HepG2 (cell line): ENCODE measurements around the gene RHOBTB3. TPM values are rescaled to one million over a fixed set of nuclear protein-coding genes. Genes with fewer than 3 reads are reported as not detected.

Experiments used
- ATAC-seq: fragments of 200-7000 bp; cut with Tn5 transposase; 3 replicates; pipeline ENCODE4 v1.9.1; 2020; ENCODE audit warnings: mild to moderate bottlenecking, moderate library complexity
- BruUV-seq: library from RNA; stranded (reverse); fragments of 400-500 nt; replicated peaks from 2 replicates; lab custom pipeline; 2021; lab: Mats Ljungman, UMichigan
- CTCF ChIA-PET: fragments of 300-600 bp; formaldehyde crosslinking; extraction: SDS; loops from one replicate; lab custom pipeline; 2021; ENCODE audit warnings: low total read pairs, inconsistent platforms, low intra/inter-chr PET ratio; lab: Yijun Ruan, JAX
- POLR2A ChIA-PET: fragments of 350-600 bp; sonication (Branson Sonifier 250); formaldehyde crosslinking; loops from one replicate; lab custom pipeline; 2020; ENCODE audit warnings: antibody characterized with exemption, inconsistent platforms; lab: Yijun Ruan, JAX
- DNase-seq: peaks from one replicate; pipeline ENCODE4 v3.0.0-alpha.2; 2015; ENCODE audit warnings: low spot score
- FAIRE-seq: peaks from 3 replicates; lab custom pipeline; 2011; peaks lifted over from hg19 to GRCh38; lab: Jason Lieb, UNC
- H2AFZ ChIP-seq: one replicate; pipeline ENCODE4 v1.6.1; 2011; ENCODE audit warnings: low read length, inconsistent platforms
- H3K27ac ChIP-seq: fragments of 300-600 bp; 3 replicates; pipeline ENCODE4 v1.8.0; 2011; ENCODE audit warnings: mixed run types, mild to moderate bottlenecking, mixed read lengths, low read length, inconsistent platforms; ENCODE audit not compliant: insufficient read depth; ENCODE audit errors: extremely low read length
- H3K27me3 ChIP-seq, 2 experiments: fragments of 200-600 bp in 1 of 2; 2 replicates in 1 of 2; 3 replicates in 1 of 2; pipeline versions ENCODE4 v1.6.0 to v1.8.0; 2011; ENCODE audit warnings: low read length in 2 of 2, mild to moderate bottlenecking in 2 of 2, moderate library complexity in 2 of 2, inconsistent platforms in 1 of 2; ENCODE audit not compliant: insufficient read depth in 2 of 2, control insufficient read depth in 1 of 2
- H3K36me3 ChIP-seq, 2 experiments: fragments of 200-600 bp in 1 of 2; replicated peaks in 1 of 2; 2 replicates in 1 of 2; 3 replicates in 1 of 2; pipeline versions ENCODE4 v1.5.1 to v1.8.0; 2011; ENCODE audit warnings: low read length in 2 of 2, inconsistent platforms in 1 of 2; ENCODE audit not compliant: insufficient read depth in 2 of 2, control insufficient read depth in 1 of 2
- H3K4me1 ChIP-seq: 2 replicates; pipeline ENCODE4 v1.5.1; 2012; ENCODE audit warnings: low read length, inconsistent platforms; ENCODE audit not compliant: insufficient read depth
- H3K4me2 ChIP-seq: 2 replicates; pipeline ENCODE4 v1.6.0; 2011; ENCODE audit warnings: low read depth, low read length, inconsistent platforms
- H3K4me3 ChIP-seq, 3 experiments: fragments of 200-600 bp in 1 of 3; sonication (generic), shearing (Covaris generic) in 1 of 3; replicated peaks in 1 of 3; 2 replicates each; pipeline ENCODE4 v1.5.1; 2011 to 2016; ENCODE audit warnings: low read length in 3 of 3, inconsistent platforms in 2 of 3, low read depth in 2 of 3, mild to moderate bottlenecking in 2 of 3, control low read depth in 1 of 3, mixed read lengths in 1 of 3; ENCODE audit not compliant: insufficient read depth in 1 of 3
- H3K79me2 ChIP-seq: one replicate; pipeline ENCODE4 v1.6.1; 2011; ENCODE audit warnings: low read length, inconsistent platforms; ENCODE audit not compliant: insufficient read depth
- H3K9ac ChIP-seq: 2 replicates; pipeline ENCODE4 v1.6.0; 2011; ENCODE audit warnings: mild to moderate bottlenecking, low read depth, low read length, inconsistent platforms; ENCODE audit not compliant: insufficient read depth
- H3K9me3 ChIP-seq: 2 replicates; pipeline ENCODE4 v1.5.1; 2012; ENCODE audit warnings: mild to moderate bottlenecking, low read length
- H4K20me1 ChIP-seq: 2 replicates; pipeline ENCODE4 v1.6.0; 2011; ENCODE audit warnings: inconsistent platforms, mild to moderate bottlenecking, low read length, moderate library complexity; ENCODE audit not compliant: insufficient read depth
- ATRX ChIP-seq: sonication (generic); formaldehyde crosslinking; IDR thresholded peaks from 2 replicates; pipeline ENCODE4 v1.4.0; 2020; ENCODE audit warnings: missing genetic modification reagents, borderline replicate concordance
- BRD4 ChIP-seq: sonication (generic); formaldehyde crosslinking; IDR thresholded peaks from 2 replicates; pipeline ENCODE4 v1.4.0; 2020; ENCODE audit warnings: missing genetic modification reagents
- FOXA1 ChIP-seq, 2 experiments: fragments of 450-650 bp in 1 of 2; sonication (generic) in 1 of 2; formaldehyde crosslinking in 1 of 2; IDR thresholded peaks; 2 replicates each; pipeline versions ENCODE4 v1.4.0 to v1.6.1; 2016 to 2020; ENCODE audit warnings: missing genetic modification reagents in 1 of 2
- HDAC1 ChIP-seq: sonication (generic); formaldehyde crosslinking; IDR thresholded peaks from 2 replicates; pipeline ENCODE4 v1.5.1; 2020; ENCODE audit warnings: mild to moderate bottlenecking, missing genetic modification reagents
- HNRNPH1 ChIP-seq: fragments of 200-400 bp; formaldehyde crosslinking; optimal IDR thresholded peaks from 2 replicates; pipeline ENCODE3; 2017; ENCODE audit warnings: mild to moderate bottlenecking, low read depth, low read length
- NR1H2 ChIP-seq: sonication (generic); formaldehyde crosslinking; IDR thresholded peaks from 2 replicates; pipeline ENCODE4 v1.8.1; 2022; ENCODE audit warnings: low read depth, missing genetic modification reagents, borderline replicate concordance
- YEATS2 ChIP-seq: sonication (generic); formaldehyde crosslinking; IDR thresholded peaks from 2 replicates; pipeline ENCODE4 v1.4.0; 2020; ENCODE audit warnings: missing genetic modification reagents, borderline replicate concordance
- ZNF331 ChIP-seq: sonication (generic); formaldehyde crosslinking; IDR thresholded peaks from 2 replicates; pipeline ENCODE4 v1.4.0; 2020; ENCODE audit warnings: missing genetic modification reagents
- ZNF484 ChIP-seq: sonication (generic); formaldehyde crosslinking; IDR thresholded peaks from 2 replicates; pipeline ENCODE4 v1.5.1; 2020; ENCODE audit warnings: mild to moderate bottlenecking, low read depth, missing genetic modification reagents, borderline replicate concordance
- ZNF878 ChIP-seq: sonication (generic); formaldehyde crosslinking; IDR thresholded peaks from 2 replicates; pipeline ENCODE4 v1.8.1; 2023; ENCODE audit warnings: mild to moderate bottlenecking, missing genetic modification reagents, moderate library complexity
- WGBS: methylation state at CpG from one replicate; pipeline ENCODE4 v1.1.6; 2017; ENCODE audit warnings: low lambda C conversion rate; 5-methylcytosine and 5-hydroxymethylcytosine counted together
- in situ Hi-C: cut with HindIII; loops from 2 replicates; pipeline ENCODE4 v1.10.0; 2017; ENCODE audit warnings: low pct_unique_long_range_greater_than_20kb; ENCODE audit not compliant: extremely low pct_ligation_motif_present
- intact Hi-C: fragments of 100-400 bp; cut with micrococcal nuclease; formaldehyde crosslinking; loops from one replicate; pipeline ENCODE4 v1.10.0; 2022; ENCODE audit not compliant: unreplicated experiment
- polyA plus RNA-seq, 8 experiments: library from polyadenylated mRNA; depleted of rRNA in 3 of 8; stranded (reverse) in 7 of 8; unstranded in 1 of 8; fragments of >200 nt; fragmentation: Illumina TruSeq in 4 of 8; extraction: Trizol in 4 of 8; gene quantifications; 2 replicates each; pipeline versions ENCODE4 v1.2.1 to v1.2.3, GENCODE V29; 2011 to 2016; ENCODE audit warnings: low read depth in 4 of 8, missing spikeins in 1 of 8, mixed read lengths in 1 of 8; ENCODE audit not compliant: insufficient read depth in 1 of 8
- total RNA-seq, 5 experiments: library from RNA; depleted of rRNA; stranded (reverse); fragments of >200 nt; fragmentation: Illumina TruSeq; extraction: Trizol; gene quantifications; 2 replicates each; pipeline ENCODE4 v1.2.3, GENCODE V29; 2016; ENCODE audit warnings: low read depth in 1 of 5

Gene RHOBTB3
- total and polyA plus RNA-seq, 2 of the 13 experiments (the other 11 are each of a cell fraction or from before 2014, with no cell fraction given), result 31.6 to 35.4 TPM

- Histone ChIP-seq H3K79me2 (peaks cover 27% of the 10 kb centered on the region), H3K4me1 (peaks cover 74% of the 10 kb centered on the region), H2AFZ (no peak overlapping the region), H3K4me3 (no peak overlapping the region), H3K9me3 (no peaks in the 10 kb centered on the region), H3K36me3 (peaks cover 16 to 43% of the 10 kb centered on the region in 2 experiments), H3K4me2 (no peak overlapping the region), H4K20me1 (peaks cover 19% of the 10 kb centered on the region), H3K27me3 (no peaks in the 10 kb centered on the region), H3K9ac (no peak overlapping the region), H3K27ac (no peak overlapping the region)
- WGBS, result 97% methylated on average over 4 of the region's 4 CpGs
- intact Hi-C loops (no loop called here), in situ Hi-C loops (no loop called here)
- POLR2A ChIA-PET, result interaction anchor here (1.6 to 10.9 kb wide), 2 partner anchors 8 to 19 kb away, joined by 4 to 98 read pairs; partner anchors contain the start of gene GLRX
- ATAC-seq (no peak), FAIRE-seq (no peak), DNase-seq (no peak)
- no TSS peak for BruUV-seq
- CTCF ChIA-PET, result no interaction called here
- TF ChIP-seq YEATS2 (CRISPR knock-in tag) (no peak), NR1H2 (CRISPR knock-in tag) (no peak), BRD4 (CRISPR knock-in tag) (no peak), ATRX (CRISPR knock-in tag) (no peak), FOXA1 (IDR thresholded peaks at IDR 0.05) (no peak), FOXA1 (CRISPR knock-in tag; IDR thresholded peaks at IDR 0.05) (no peak), HNRNPH1 (no peak), ZNF331 (CRISPR knock-in tag) (no peak), ZNF484 (CRISPR knock-in tag) (no peak), HDAC1 (CRISPR knock-in tag) (no peak), ZNF878 (CRISPR knock-in tag) (no peak)
These were observed 84.1 kb downstream of the RHOBTB3 start for GRCh38 chr5:95815155-95815729.
